SK-N-MC (cell line): ENCODE data around the gene GALNT8.

Experiments used
- DNase-seq: peaks from one replicate; pipeline ENCODE4 v3.0.0-alpha.2; 2011; ENCODE audit warnings: low read depth, low spot score
- H3K27ac ChIP-seq: fragments of 200-600 bp; sonication (generic); 2 replicates; pipeline ENCODE4 v1.5.1; 2016; ENCODE audit warnings: mixed run types
- H3K36me3 ChIP-seq: fragments of 200-600 bp; sonication (generic); 2 replicates; pipeline ENCODE4 v1.6.1; 2017; ENCODE audit warnings: antibody characterized with exemption, low read length, mixed read lengths; ENCODE audit not compliant: insufficient read depth
- H3K4me3 ChIP-seq: fragments of 200-600 bp; sonication (generic); 2 replicates; pipeline ENCODE4 v1.5.1; 2016
- H3K9ac ChIP-seq: fragments of 200-600 bp; sonication (generic); 2 replicates; pipeline ENCODE4 v1.8.0; 2017; ENCODE audit warnings: mixed run types, mixed read lengths; ENCODE audit not compliant: insufficient read length
- H3K9me3 ChIP-seq: fragments of 200-600 bp; sonication (generic); 2 replicates; pipeline ENCODE4 v1.6.1; 2017; ENCODE audit warnings: low read depth, mild to moderate bottlenecking, antibody characterized with exemption, low read length, moderate library complexity, mixed read lengths
- EZH2 ChIP-seq: fragments of 200-600 bp; sonication (generic); IDR thresholded peaks from one replicate; pipeline ENCODE4 v1.6.1; 2017; ENCODE audit warnings: antibody characterized with exemption
- FOXP2 ChIP-seq: optimal IDR thresholded peaks from 2 replicates; pipeline ENCODE3; 2011; ENCODE audit warnings: mild to moderate bottlenecking, moderate library complexity; ENCODE audit not compliant: insufficient read depth; ENCODE audit errors: extremely low read length, control extremely low read depth
- POLR2AphosphoS5 ChIP-seq: IDR thresholded peaks from 2 replicates; pipeline ENCODE4 v1.6.1; 2012; ENCODE audit warnings: mild to moderate bottlenecking, low read depth, low read length, borderline replicate concordance

Gene GALNT8

GRCh38 chr12:4796694-4797482, 76.7 kb downstream of the GALNT8 start:
- no peak for TF ChIP-seq FOXP2
- TF ChIP-seq EZH2: no peak
- no peak for TF ChIP-seq POLR2AphosphoS5
- Histone ChIP-seq H3K9me3 (no peaks in the 10 kb centered on the region), H3K27ac (no peak overlapping the region), H3K36me3 (no peaks in the 10 kb centered on the region), H3K4me3 (no peak overlapping the region), H3K9ac (no peak overlapping the region)
- DNase-seq: no peak

GRCh38 chr12:4800555-4800954, 80.4 kb downstream of the GALNT8 start:
- Histone ChIP-seq H3K9ac (no peak overlapping the region), H3K4me3 (no peak overlapping the region), H3K27ac (no peak overlapping the region), H3K36me3 (no peaks in the 10 kb centered on the region), H3K9me3 (no peaks in the 10 kb centered on the region)
- DNase-seq: no peak
- TF ChIP-seq EZH2: no peak
- TF ChIP-seq FOXP2: no peak

GRCh38 chr12:4802841-4803240, 82.6 kb downstream of the GALNT8 start:
- Histone ChIP-seq H3K4me3 (no peak overlapping the region), H3K9ac (no peak overlapping the region), H3K9me3 (no peaks in the 10 kb centered on the region), H3K27ac (no peak overlapping the region), H3K36me3 (no peaks in the 10 kb centered on the region)
- no peak for TF ChIP-seq POLR2AphosphoS5
- TF ChIP-seq EZH2: no peak
- no peak for TF ChIP-seq FOXP2
- no peak for DNase-seq

GRCh38 chr12:4806439-4807115, 86.4 kb downstream of the GALNT8 start:
- no peak for DNase-seq

GRCh38 chr12:4807116-4807783, 87.0 kb downstream of the GALNT8 start:
- TF ChIP-seq EZH2 (no peak), FOXP2 (no peak), POLR2AphosphoS5 (no peak)
- no peak overlapping the region for H3K27ac ChIP-seq
- no peak for DNase-seq
- no peak overlapping the region for H3K4me3 ChIP-seq
- H3K9ac ChIP-seq: no peak overlapping the region
- H3K36me3 ChIP-seq: no peaks in the 10 kb centered on the region
- no peaks in the 10 kb centered on the region for H3K9me3 ChIP-seq

More at GRCh38 chr12:4806439-4807115, 86.4 kb downstream of the GALNT8 start:
- TF ChIP-seq EZH2 (no peak), FOXP2 (no peak), POLR2AphosphoS5 (no peak)
- Histone ChIP-seq H3K4me3 (no peak overlapping the region), H3K9ac (no peak overlapping the region), H3K36me3 (no peaks in the 10 kb centered on the region), H3K9me3 (no peaks in the 10 kb centered on the region), H3K27ac (no peak overlapping the region)

GRCh38 chr12:4807813-4808212, 87.6 kb downstream of the GALNT8 start:
- Histone ChIP-seq H3K9me3 (no peaks in the 10 kb centered on the region), H3K9ac (no peak overlapping the region), H3K4me3 (no peak overlapping the region), H3K36me3 (no peaks in the 10 kb centered on the region), H3K27ac (no peak overlapping the region)
- DNase-seq: no peak
- no peak for TF ChIP-seq POLR2AphosphoS5
- no peak for TF ChIP-seq EZH2
- TF ChIP-seq FOXP2: no peak

GRCh38 chr12:4809013-4809448, 88.8 kb downstream of the GALNT8 start:
- DNase-seq: no peak
- Histone ChIP-seq H3K9ac (no peak overlapping the region), H3K36me3 (no peaks in the 10 kb centered on the region), H3K4me3 (no peak overlapping the region), H3K9me3 (no peaks in the 10 kb centered on the region), H3K27ac (no peak overlapping the region)
- TF ChIP-seq FOXP2: no peak
- no peak for TF ChIP-seq POLR2AphosphoS5
- TF ChIP-seq EZH2: no peak

GRCh38 chr12:4809449-4810218, 89.4 kb downstream of the GALNT8 start:
- H3K36me3 ChIP-seq: no peaks in the 10 kb centered on the region
- no peak overlapping the region for H3K9ac ChIP-seq
- H3K9me3 ChIP-seq: no peaks in the 10 kb centered on the region
- TF ChIP-seq POLR2AphosphoS5 (no peak), EZH2 (no peak), FOXP2 (no peak)
- no peak overlapping the region for H3K4me3 ChIP-seq
- DNase-seq: no peak
- H3K27ac ChIP-seq: no peak overlapping the region
